Loucy (cell line): ENCODE data around the gene CD200R1.

Source experiments
- H2AFZ ChIP-seq: fragments of 200-600 bp; sonication (generic); 2 replicates; pipeline ENCODE4 v1.6.0; 2016; ENCODE audit warnings: antibody characterized with exemption, mild to moderate bottlenecking, low read length, moderate library complexity
- H3F3A ChIP-seq: fragments of 200-600 bp; 2 replicates; pipeline ENCODE4 v1.6.0; 2016; ENCODE audit warnings: antibody characterized with exemption, low read depth, mild to moderate bottlenecking
- H3K27me3 ChIP-seq: fragments of 200-600 bp; sonication (generic); 2 replicates; pipeline ENCODE4 v1.6.1; 2014; ENCODE audit warnings: low read length, mild to moderate bottlenecking; ENCODE audit not compliant: insufficient read depth, poor library complexity, severe bottlenecking
- H3K36me3 ChIP-seq: fragments of 200-600 bp; sonication (generic); 2 replicates; pipeline ENCODE4 v1.6.1; 2016; ENCODE audit warnings: low read length; ENCODE audit not compliant: insufficient read depth
- H3K4me1 ChIP-seq: fragments of 200-600 bp; sonication (generic); 2 replicates; pipeline ENCODE4 v1.5.1; 2014; ENCODE audit warnings: low read length, mild to moderate bottlenecking; ENCODE audit not compliant: insufficient read depth, poor library complexity, severe bottlenecking
- H3K4me2 ChIP-seq: fragments of 200-600 bp; sonication (generic); 2 replicates; pipeline ENCODE4 v1.6.0; 2014; ENCODE audit warnings: antibody characterized with exemption, low read length, low read depth, mild to moderate bottlenecking; ENCODE audit not compliant: poor library complexity, severe bottlenecking
- H3K4me3 ChIP-seq: fragments of 200-600 bp; sonication (generic); 2 replicates; pipeline ENCODE4 v1.5.1; 2014; ENCODE audit warnings: low read length, mild to moderate bottlenecking, mixed read lengths; ENCODE audit not compliant: poor library complexity, severe bottlenecking
- H3K79me2 ChIP-seq: fragments of 200-600 bp; sonication (generic); 2 replicates; pipeline ENCODE4 v1.6.1; 2014; ENCODE audit warnings: low read length; ENCODE audit not compliant: insufficient read depth
- H3K9ac ChIP-seq: fragments of 200-600 bp; sonication (generic); 2 replicates; pipeline ENCODE4 v1.6.0; 2014; ENCODE audit warnings: mild to moderate bottlenecking, low read depth, low read length, moderate library complexity; ENCODE audit not compliant: poor library complexity, severe bottlenecking
- H3K9me2 ChIP-seq: fragments of 200-600 bp; sonication (generic); replicated peaks from 2 replicates; pipeline ENCODE4 v1.6.1; 2016; ENCODE audit warnings: low read depth, low read length, mixed read lengths
- H3K9me3 ChIP-seq: fragments of 200-600 bp; sonication (generic); 2 replicates; pipeline ENCODE4 v1.6.1; 2014; ENCODE audit warnings: mild to moderate bottlenecking, antibody characterized with exemption, low read length, low read depth; ENCODE audit not compliant: insufficient read depth
- H4K20me1 ChIP-seq: fragments of 200-600 bp; sonication (generic); 2 replicates; pipeline ENCODE4 v1.6.0; 2014; ENCODE audit warnings: antibody characterized with exemption, low read length, mild to moderate bottlenecking; ENCODE audit not compliant: insufficient read depth, poor library complexity, severe bottlenecking
- CTCF ChIP-seq: fragments of 200-600 bp; sonication (generic); conservative IDR thresholded peaks from 2 replicates; pipeline ENCODE4 v1.5.1; 2014; ENCODE audit warnings: mild to moderate bottlenecking, antibody characterized with exemption, low read length
- EZH2phosphoT487 ChIP-seq: fragments of 200-600 bp; IDR thresholded peaks from 2 replicates; pipeline ENCODE4 v1.6.1; 2018; ENCODE audit warnings: antibody characterized with exemption, mild to moderate bottlenecking, moderate library complexity, borderline replicate concordance

CD200R1 gene

GRCh38 chr3:112874725-112875124 is 100.2 kb downstream of the CD200R1 start:
- Histone ChIP-seq H3K79me2 (no peaks in the 10 kb centered on the region), H3K9me2 (no peaks in the 10 kb centered on the region), H3K4me1 (no peaks in the 10 kb centered on the region), H3K4me3 (no peak overlapping the region), H2AFZ (no peak overlapping the region), H3K27me3 (no peaks in the 10 kb centered on the region), H3K36me3 (no peaks in the 10 kb centered on the region), H4K20me1 (no peaks in the 10 kb centered on the region), H3K9me3 (peaks cover 7% of the 10 kb centered on the region; the same call in 1 of the 2 replicates), H3K4me2 (no peak overlapping the region), H3F3A (no peaks in the 10 kb centered on the region), H3K9ac (no peak overlapping the region)
- TF ChIP-seq CTCF (no peak), EZH2phosphoT487 (no peak)

GRCh38 chr3:112873632-112874031 is 101.3 kb downstream of the CD200R1 start:
- Histone ChIP-seq H3K9ac (no peak overlapping the region), H3K4me2 (no peak overlapping the region), H3K79me2 (no peaks in the 10 kb centered on the region), H3K9me3 (peaks cover 7% of the 10 kb centered on the region; the same call in 1 of the 2 replicates), H3F3A (no peaks in the 10 kb centered on the region), H3K4me3 (no peak overlapping the region), H3K4me1 (no peaks in the 10 kb centered on the region), H3K9me2 (no peaks in the 10 kb centered on the region), H2AFZ (no peak overlapping the region), H3K36me3 (no peaks in the 10 kb centered on the region), H4K20me1 (no peaks in the 10 kb centered on the region), H3K27me3 (no peaks in the 10 kb centered on the region)
- no peak for TF ChIP-seq EZH2phosphoT487
- no peak for TF ChIP-seq CTCF

GRCh38 chr3:112871735-112872134 is 103.2 kb downstream of the CD200R1 start:
- Histone ChIP-seq H3K9me3 (peaks cover 7% of the 10 kb centered on the region; the same call in 1 of the 2 replicates), H3F3A (no peaks in the 10 kb centered on the region), H2AFZ (no peak overlapping the region), H3K9me2 (no peaks in the 10 kb centered on the region), H3K4me1 (no peaks in the 10 kb centered on the region), H3K27me3 (no peaks in the 10 kb centered on the region), H3K36me3 (no peaks in the 10 kb centered on the region), H4K20me1 (no peaks in the 10 kb centered on the region), H3K4me3 (no peak overlapping the region), H3K79me2 (no peaks in the 10 kb centered on the region), H3K9ac (no peak overlapping the region), H3K4me2 (no peak overlapping the region)
- TF ChIP-seq CTCF = no peak
- no peak for TF ChIP-seq EZH2phosphoT487
